HG03064 (cell line): Measurements from ENCODE around the gene POLR1A.

ENCODE experiments used
- ATAC-seq: cut with Tn5 transposase; IDR thresholded peaks from one replicate; pipeline ENCODE4 v1.9.1; 2021; ENCODE audit warnings: low read depth; ENCODE audit not compliant: unreplicated experiment

The POLR1A gene

DNA sequence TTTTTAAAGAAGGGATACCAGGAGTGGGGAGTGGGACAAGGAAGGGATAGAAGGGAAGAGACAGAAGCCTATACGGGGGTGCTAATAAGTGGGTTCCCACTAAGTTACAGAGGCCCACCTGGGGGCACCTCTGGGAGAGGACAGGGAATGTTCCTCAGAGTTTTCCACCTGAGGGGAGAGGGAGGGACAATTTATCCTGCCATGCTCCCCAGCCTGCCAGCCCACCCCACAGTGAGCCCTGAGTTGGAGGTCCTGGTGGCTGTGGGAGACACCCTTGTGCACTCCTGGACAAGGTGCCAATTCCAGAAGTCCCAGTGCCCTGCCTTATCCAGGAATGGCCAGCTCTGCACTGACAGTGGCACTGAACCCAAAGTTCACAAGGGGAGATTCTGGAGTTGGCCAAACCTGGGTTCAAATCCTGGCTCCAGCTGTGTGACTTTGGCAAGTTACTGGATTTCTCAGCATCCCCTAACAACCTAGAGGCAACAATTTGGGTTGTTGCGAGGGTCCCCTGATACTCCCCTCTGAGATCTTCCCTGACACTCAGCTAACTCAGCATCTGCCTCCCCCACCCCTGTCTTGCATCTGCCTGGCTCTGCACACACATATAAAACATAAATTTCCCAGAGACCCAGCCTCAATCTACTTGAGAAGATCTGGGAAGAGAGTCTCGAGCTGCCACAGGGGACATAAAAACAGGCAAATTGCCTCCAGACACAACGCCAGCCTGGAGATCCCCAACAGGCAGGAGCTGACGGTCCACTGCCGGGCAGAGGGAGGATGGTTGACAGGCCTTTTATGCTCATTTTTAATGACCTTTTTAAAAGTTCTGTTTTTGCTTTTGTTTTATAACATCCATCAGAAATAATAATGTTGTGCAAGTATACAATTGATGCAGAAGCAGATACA, 118.2 kb downstream of the POLR1A start:
- no peak for ATAC-seq

GRCh38 chr2:85986121-85986520, 119.6 kb downstream of the POLR1A start:
- ATAC-seq = no peak

DNA sequence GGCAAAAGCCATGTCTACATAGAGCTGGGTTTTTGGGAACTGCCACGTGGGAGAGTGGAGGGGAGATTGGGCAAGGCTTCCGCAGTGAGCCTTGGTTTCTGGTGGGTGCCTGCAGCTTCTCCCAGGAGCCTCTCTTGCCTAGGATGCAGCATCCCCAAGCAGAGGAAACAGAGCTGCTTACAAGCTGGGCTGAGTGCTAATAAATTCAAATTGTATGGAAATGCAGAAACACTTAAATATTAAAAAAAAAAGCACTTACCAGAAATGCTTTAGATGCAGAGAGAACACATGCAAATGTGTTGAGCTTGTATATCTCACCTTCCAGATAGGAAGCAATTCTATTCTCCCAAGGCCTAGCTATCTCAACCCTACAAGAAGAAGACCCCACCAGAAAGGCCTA, 120.9 kb downstream of the POLR1A start:
- no peak for ATAC-seq

GRCh38 chr2:85983766-85984165, 121.9 kb downstream of the POLR1A start:
- no peak for ATAC-seq

DNA sequence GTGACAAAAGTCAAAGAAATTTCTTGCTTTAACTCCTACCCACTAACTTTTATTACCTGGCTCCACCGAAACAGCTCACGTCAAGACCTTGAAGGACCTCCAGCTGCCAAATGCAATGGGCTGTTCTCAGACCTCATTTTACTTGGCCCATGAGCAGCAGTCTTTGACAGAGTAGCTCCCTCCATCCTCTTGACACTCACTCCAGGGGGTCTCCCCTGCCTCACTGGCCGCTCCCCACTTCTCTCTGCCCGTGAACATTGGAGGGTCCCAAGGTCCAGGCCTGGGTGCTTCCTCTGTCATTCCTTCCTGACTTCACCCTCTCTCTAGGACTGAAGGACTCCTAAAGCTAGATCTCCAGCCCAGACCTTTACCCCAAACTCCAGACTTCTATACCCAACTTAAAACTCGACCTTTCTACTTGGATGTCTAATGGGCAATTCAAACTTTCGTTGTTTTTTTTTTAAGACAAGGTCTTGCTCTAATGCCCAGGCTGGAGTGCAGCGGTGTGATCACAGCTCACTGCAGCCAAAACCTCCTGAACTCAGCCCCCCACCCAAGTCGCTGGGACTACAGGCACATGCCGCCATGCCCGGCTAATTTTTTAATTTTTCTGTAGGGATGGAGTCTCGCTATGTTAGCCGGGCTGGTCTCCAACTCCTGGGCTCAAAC, 124.0 kb downstream of the POLR1A start:
- ATAC-seq = no peak

DNA sequence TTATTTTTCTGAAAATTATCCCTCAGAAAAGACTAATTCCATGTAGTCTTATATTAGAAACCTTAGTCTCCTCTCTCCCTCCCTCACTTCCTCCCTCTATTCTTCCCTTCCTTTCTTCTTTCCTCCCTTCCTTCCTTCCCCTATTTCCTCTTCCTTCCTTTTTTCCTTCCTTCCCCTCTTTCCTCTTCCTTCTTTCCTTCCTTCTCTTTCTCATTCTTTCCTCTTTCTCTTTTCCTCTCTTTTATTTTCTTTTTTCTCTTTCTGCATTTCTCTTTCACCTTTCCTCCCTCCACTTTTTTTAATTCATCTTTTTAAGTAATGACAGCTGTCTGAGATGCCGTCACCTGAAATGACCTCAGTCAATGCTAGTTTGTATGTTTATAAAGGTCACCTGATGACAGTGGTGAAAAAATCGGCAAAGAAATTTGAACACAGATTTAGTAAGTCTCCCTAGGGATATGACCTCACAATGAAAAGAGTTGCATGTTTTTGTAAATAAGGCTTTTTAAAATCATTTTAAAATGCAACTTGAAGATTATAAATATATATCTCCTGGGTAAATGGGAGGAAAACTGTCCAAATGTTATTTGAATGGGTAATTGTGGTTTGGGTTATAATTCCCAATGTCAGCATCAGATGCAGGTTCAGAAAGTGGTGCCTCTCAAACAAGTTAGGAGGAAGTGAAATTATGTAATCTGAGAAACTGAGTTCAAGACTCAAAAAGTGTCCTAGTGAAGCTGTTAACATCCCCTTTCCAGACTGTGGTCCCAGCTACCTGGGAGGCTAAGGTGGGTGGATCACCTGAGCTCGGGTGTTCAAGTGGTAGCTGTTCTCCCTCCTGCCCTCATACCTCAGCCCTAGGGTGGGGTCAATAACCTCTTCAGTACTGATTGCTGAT, 126.6 kb downstream of the POLR1A start:
- ATAC-seq = no peak

- no peak for ATAC-seq
Measured at GRCh38 chr2:85976106-85976920, 129.4 kb downstream of the POLR1A start.

- no peak for ATAC-seq
Measured at GRCh38 chr2:85975581-85975980, 130.1 kb downstream of the POLR1A start.

DNA sequence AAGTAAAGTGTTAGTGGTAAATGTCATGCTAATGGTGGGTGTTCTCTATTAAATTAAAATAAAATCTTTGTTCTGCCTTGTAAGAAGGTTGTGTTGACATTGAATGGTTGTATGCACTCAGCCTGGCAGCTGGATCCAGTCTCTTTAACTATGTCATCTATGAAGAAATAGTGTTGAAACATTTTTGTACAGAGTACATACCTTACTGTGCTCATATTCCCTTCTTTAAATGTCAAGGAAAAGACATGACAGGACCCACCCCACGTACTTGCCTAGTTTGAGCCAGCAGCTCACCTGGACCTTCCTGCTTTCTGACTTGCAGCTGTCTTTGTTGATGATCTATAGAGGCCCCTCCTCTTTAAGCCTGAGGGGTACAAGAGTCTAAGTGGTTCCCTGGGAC, 131.3 kb downstream of the POLR1A start:
- ATAC-seq = no peak

- ATAC-seq = no peak
Measured at GRCh38 chr2:85972355-85972754, 133.3 kb downstream of the POLR1A start.

DNA sequence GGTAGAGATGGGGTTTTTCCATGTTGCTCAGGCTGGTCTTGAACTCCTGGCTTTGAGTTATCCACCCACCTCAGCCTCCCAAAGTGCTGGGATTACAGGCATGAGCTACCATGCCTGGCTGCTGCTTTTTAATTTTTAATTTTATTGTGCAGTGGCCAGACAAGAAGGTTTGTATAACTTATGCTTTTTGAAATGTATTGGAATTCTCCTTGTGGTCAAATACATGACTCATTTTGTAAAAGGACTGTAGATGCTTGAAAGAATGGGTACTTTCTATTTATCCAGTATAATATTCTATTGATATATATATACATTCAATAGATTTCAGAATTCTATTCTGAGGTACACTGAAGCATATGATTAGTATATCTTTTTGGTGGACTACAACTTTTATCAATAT, 134.3 kb downstream of the POLR1A start:
- no peak for ATAC-seq
